Psoas muscle (tissue), 8 donors: Measurements from ENCODE around the gene ATAD2B. TPM values are rescaled to one million over a fixed set of nuclear protein-coding genes. Genes with fewer than 3 reads are reported as not detected.

Experiments
- ATAC-seq, 4 donors: fragments of 200-7000 bp; cut with Tn5 transposase; one replicate each; pipeline ENCODE4 v1.9.1; 2020; ENCODE audit warnings: moderate library complexity in 3 of 4, mild to moderate bottlenecking in 2 of 4
- DNase-seq, 2 donors: peaks; one replicate each; pipeline ENCODE4 v3.0.0-alpha.2; 2020
- H3K27ac ChIP-seq: fragments of 200-600 bp; one replicate; pipeline ENCODE4 v1.8.0; 2022
- H3K27me3 ChIP-seq, 3 donors: fragments of 200-600 bp in 1 of 3; one replicate each; pipeline versions ENCODE4 v1.6.1 to v1.8.0; 2013 to 2022; ENCODE audit warnings: low read length in 2 of 3, mild to moderate bottlenecking in 2 of 3, moderate library complexity in 1 of 3; ENCODE audit not compliant: insufficient read depth in 3 of 3
- H3K36me3 ChIP-seq, 2 donors: fragments of 200-600 bp in 1 of 2; one replicate each; pipeline versions ENCODE4 v1.6.1 to v1.8.0; 2013 to 2022; ENCODE audit warnings: low read depth in 1 of 2, mild to moderate bottlenecking in 1 of 2, moderate library complexity in 1 of 2; ENCODE audit not compliant: insufficient read depth in 1 of 2
- H3K4me1 ChIP-seq: fragments of 200-600 bp; one replicate; pipeline ENCODE4 v1.8.0; 2022
- H3K4me3 ChIP-seq: fragments of 200-600 bp; one replicate; pipeline ENCODE4 v1.8.0; 2022; ENCODE audit warnings: mild to moderate bottlenecking
- H3K9me3 ChIP-seq: fragments of 200-600 bp; one replicate; pipeline ENCODE4 v1.8.0; 2022
- CTCF ChIP-seq: fragments of 200-600 bp; IDR thresholded peaks from one replicate; pipeline ENCODE4 v1.8.0; 2022; ENCODE audit warnings: antibody characterized with exemption
- WGBS, 3 donors: extraction: QIAGEN DNeasy Blood & Tissue Kit; methylation state at CpG; one replicate each; pipeline versions ENCODE4 v1.1.6 to v1.1.7; 2013; 5-methylcytosine and 5-hydroxymethylcytosine counted together
- intact Hi-C, 2 donors: fragments of 100-400 bp; cut with DNase I; formaldehyde crosslinking; loops; one replicate each; pipeline versions ENCODE4 v1.11.0 to v1.14.2; 2022
- polyA plus RNA-seq, 3 donors: library from polyadenylated mRNA; stranded (reverse); fragments of 200-250 nt; gene quantifications; one replicate each; pipeline ENCODE4 v1.2.3, GENCODE V29; 2013
- total RNA-seq, 4 donors: library from RNA; stranded (reverse); fragmentation: NEBNext Ultra II Directional in 2 of 4; extraction: Animal tissue kit (Norgen Biotek cat#: 25700) in 2 of 4; gene quantifications; one replicate each; pipeline versions ENCODE4 v1.2.1 to v1.2.4, GENCODE V29; 2021 to 2023
- donor health status: healthy with polysubstance abuse.
- donor health status: DM: no; HTN: no; CAD: no; lungs with moderate emphysema.
- donor health status: Bipolar disorder and iron deficiency.
- donor health status: healthy.
- donor health status: DM: yes; HTN: yes; CAD: no.
- donor health status: DM: no; HTN: no; CAD: no.
- donor health status: DM: no; HTN: no; CAD: no.
- donor health status: DM: yes; HTN: yes; CAD: no.

Gene ATAD2B
- total and polyA plus RNA-seq, 7 donors, result 2.6 to 12.5 (median 7.7) TPM

DNA sequence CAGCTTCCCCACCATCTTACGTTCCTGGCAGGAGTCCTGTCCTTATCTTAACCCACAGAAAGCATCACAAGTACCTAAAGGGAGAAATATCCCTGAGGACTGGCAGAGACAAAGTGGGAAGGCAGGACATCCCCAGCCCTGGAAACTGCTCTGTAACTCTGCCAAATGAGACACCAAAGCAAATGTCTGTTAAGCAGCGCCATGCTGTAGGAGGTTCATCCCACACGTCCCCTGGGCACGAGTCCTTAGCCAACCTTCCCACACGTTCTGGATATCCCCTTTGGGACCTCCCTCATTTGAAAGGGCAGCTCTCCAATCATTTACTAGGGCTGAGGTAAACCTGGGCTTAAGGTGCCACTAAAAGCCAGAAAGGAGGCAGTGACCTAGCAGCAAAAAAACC is 207.2 kb downstream of the ATAD2B start:
- no peaks in the 10 kb centered on the region for H3K4me1 ChIP-seq
- WGBS, 3 donors, result 69 to 83% (median 72%) methylated on average over 5 of the region's 5 CpGs
- DNase-seq (no peak), ATAC-seq (no peak)
- TF ChIP-seq CTCF, result no peak
- no peaks in the 10 kb centered on the region for H3K36me3 ChIP-seq
- intact Hi-C loops, result no loop called here
- no peak overlapping the region for H3K4me3 ChIP-seq
- no peak overlapping the region for H3K27ac ChIP-seq
- peaks cover 3% of the 10 kb centered on the region for H3K9me3 ChIP-seq
- H3K27me3 ChIP-seq, result no peaks in the 10 kb centered on the region

GRCh38 chr2:23718931-23719700 is 207.8 kb downstream of the ATAD2B start:
- ATAC-seq, result no peak

DNA sequence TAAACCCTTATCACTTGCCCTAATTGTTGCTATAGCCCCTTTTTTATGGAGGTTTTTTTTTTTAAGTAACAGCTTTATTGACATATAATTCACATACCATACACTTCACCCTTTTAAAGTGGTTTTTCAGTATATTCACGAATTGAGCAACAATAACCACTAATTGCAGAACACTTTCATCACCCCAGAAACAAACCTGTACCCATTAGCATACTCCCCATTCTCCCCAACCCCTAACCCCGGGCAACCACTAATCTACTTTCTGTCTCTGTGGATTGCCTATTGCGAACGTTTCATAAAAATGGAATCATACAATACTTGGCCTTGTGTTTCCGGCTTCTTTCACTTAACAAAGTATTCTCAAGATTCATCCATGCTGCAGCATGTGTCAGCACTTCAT is 213.6 kb downstream of the ATAD2B start:
- DNase-seq (no peak), ATAC-seq (no peak)
- Histone ChIP-seq H3K4me1 (no peaks in the 10 kb centered on the region), H3K27me3 (no peaks in the 10 kb centered on the region), H3K9me3 (no peaks in the 10 kb centered on the region), H3K36me3 (peaks cover 0 to 15% of the 10 kb centered on the region in 2 donors), H3K4me3 (no peak overlapping the region), H3K27ac (no peak overlapping the region)
- intact Hi-C loops, result no loop called here
- TF ChIP-seq CTCF, result no peak
- 85 to 90% (median 85%) methylated on average over 5 of the region's 5 CpGs for WGBS, 3 donors

More at GRCh38 chr2:23718931-23719700, 207.8 kb downstream of the ATAD2B start:
- intact Hi-C loops, result no loop called here
- 85 to 90% (median 88%) methylated on average over 4 of the region's 4 CpGs for WGBS, 3 donors
- peaks cover 3% of the 10 kb centered on the region for H3K9me3 ChIP-seq
- TF ChIP-seq CTCF, result no peak
- no peaks in the 10 kb centered on the region for H3K36me3 ChIP-seq
- no peak overlapping the region for H3K27ac ChIP-seq
- no peak for DNase-seq
- no peaks in the 10 kb centered on the region for H3K27me3 ChIP-seq
- H3K4me1 ChIP-seq, result no peaks in the 10 kb centered on the region
- no peak overlapping the region for H3K4me3 ChIP-seq

DNA sequence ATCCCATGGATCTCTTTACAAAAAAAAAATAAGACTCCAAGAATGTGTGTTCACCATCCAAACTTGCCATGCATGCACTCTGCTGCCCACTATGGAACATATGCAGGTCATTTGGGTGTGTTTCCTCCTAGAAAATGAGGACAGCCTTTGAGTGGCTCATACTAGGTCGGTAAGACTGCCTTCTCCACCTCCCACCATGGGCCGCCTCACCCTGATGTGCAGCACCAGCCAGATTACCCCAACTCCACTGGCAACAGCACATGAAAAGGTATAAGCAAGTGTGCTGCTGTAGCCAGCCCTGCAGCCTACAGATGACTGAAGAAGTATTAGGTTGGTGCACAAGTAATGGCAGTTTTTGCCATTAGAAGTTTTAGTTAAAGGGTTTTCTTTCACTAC is 214.2 kb downstream of the ATAD2B start:
- intact Hi-C loops, result no loop called here
- 72 to 77% (median 74%) methylated on average over 2 of the region's 2 CpGs for WGBS, 3 donors
- H3K4me1 ChIP-seq, result no peaks in the 10 kb centered on the region
- no peaks in the 10 kb centered on the region for H3K27me3 ChIP-seq
- DNase-seq, result no peak
- no peak for TF ChIP-seq CTCF
- H3K36me3 ChIP-seq, result peaks cover 0 to 20% of the 10 kb centered on the region in 2 donors
- H3K9me3 ChIP-seq, result no peaks in the 10 kb centered on the region
- ATAC-seq, result peak in 2 of 4 donors; percentile 12 to 26
- no peak overlapping the region for H3K4me3 ChIP-seq
- no peak overlapping the region for H3K27ac ChIP-seq
